HepG2 (cell line): ENCODE results near the gene FUT1. TPM values are rescaled to one million over a fixed set of nuclear protein-coding genes. Genes with fewer than 3 reads are reported as not detected.

Experiments
- ATF7 ChIP-seq, 2 experiments: fragments of 450-650 bp in 1 of 2; sonication (generic) in 1 of 2; formaldehyde crosslinking in 1 of 2; IDR thresholded peaks; 2 replicates each; pipeline versions ENCODE4 v1.4.0 to v1.6.1; 2016 to 2020; ENCODE audit warnings: antibody characterized with exemption in 1 of 2, mild to moderate bottlenecking in 1 of 2, missing genetic modification reagents in 1 of 2
- CBX1 ChIP-seq: IDR thresholded peaks from one replicate; pipeline ENCODE4 v1.6.1; 2016; ENCODE audit warnings: antibody characterized with exemption, low read depth
- CREB1 ChIP-seq, 2 experiments: fragments of 450-650 bp in 1 of 2; IDR thresholded peaks; 2 replicates each; pipeline ENCODE4 v1.6.1; 2016 to 2017; ENCODE audit warnings: control low read depth in 1 of 2, mild to moderate bottlenecking in 1 of 2, missing compliant biosample characterization in 1 of 2, missing genetic modification characterization in 1 of 2
- EHMT2 ChIP-seq: fragments of 200-600 bp; sonication (generic); IDR thresholded peaks from 2 replicates; pipeline ENCODE4 v1.7.0; 2017; ENCODE audit warnings: antibody characterized with exemption, low read depth, low read length, borderline replicate concordance
- HNF4G ChIP-seq, 2 experiments: sonication (generic) in 1 of 2; formaldehyde crosslinking in 1 of 2; IDR thresholded peaks; 2 replicates each; pipeline versions ENCODE4 v1.4.0 to v1.6.1; 2011 to 2020; ENCODE audit warnings: borderline replicate concordance in 2 of 2, low read depth in 2 of 2, mild to moderate bottlenecking in 2 of 2, low read length in 1 of 2, missing genetic modification reagents in 1 of 2, moderate library complexity in 1 of 2
- KAT2B ChIP-seq: fragments of 150-350 bp; IDR thresholded peaks from 2 replicates; pipeline ENCODE4 v1.6.1; 2014; ENCODE audit warnings: low read depth, low read length, borderline replicate concordance
- LCORL ChIP-seq, 2 experiments: fragments of 450-650 bp in 1 of 2; sonication (generic) in 1 of 2; formaldehyde crosslinking in 1 of 2; IDR thresholded peaks; 2 replicates each; pipeline versions ENCODE4 v1.5.0 to v1.6.1; 2017 to 2020; ENCODE audit warnings: antibody characterized with exemption in 1 of 2, missing genetic modification reagents in 1 of 2
- SOX6 ChIP-seq, 2 experiments: fragments of 450-650 bp in 1 of 2; sonication (generic) in 1 of 2; formaldehyde crosslinking in 1 of 2; IDR thresholded peaks; 2 replicates each; pipeline versions ENCODE4 v1.4.0 to v1.6.1; 2017 to 2020; ENCODE audit warnings: antibody characterized with exemption in 1 of 2, mild to moderate bottlenecking in 1 of 2, missing genetic modification reagents in 1 of 2
- XRCC5 ChIP-seq: fragments of 200-400 bp; formaldehyde crosslinking; optimal IDR thresholded peaks from 2 replicates; pipeline ENCODE3; 2017; ENCODE audit warnings: mild to moderate bottlenecking, low read length
- ZNF441 ChIP-seq: sonication (generic); formaldehyde crosslinking; IDR thresholded peaks from 2 replicates; pipeline ENCODE4 v1.7.0; 2021; ENCODE audit warnings: missing genetic modification reagents, borderline replicate concordance
- ZNF530 ChIP-seq: sonication (generic); formaldehyde crosslinking; IDR thresholded peaks from 2 replicates; pipeline ENCODE4 v1.5.0; 2020; ENCODE audit warnings: low read depth, mild to moderate bottlenecking, missing genetic modification reagents
- ZNF543 ChIP-seq: sonication (generic); formaldehyde crosslinking; IDR thresholded peaks from 2 replicates; pipeline ENCODE4 v1.4.0; 2020; ENCODE audit warnings: mild to moderate bottlenecking, missing genetic modification reagents
- polyA plus RNA-seq, 8 experiments: library from polyadenylated mRNA; depleted of rRNA in 3 of 8; stranded (reverse) in 7 of 8; unstranded in 1 of 8; fragments of >200 nt; fragmentation: Illumina TruSeq in 4 of 8; extraction: Trizol in 4 of 8; gene quantifications; 2 replicates each; pipeline versions ENCODE4 v1.2.1 to v1.2.3, GENCODE V29; 2011 to 2016; ENCODE audit warnings: low read depth in 4 of 8, missing spikeins in 1 of 8, mixed read lengths in 1 of 8; ENCODE audit not compliant: insufficient read depth in 1 of 8
- total RNA-seq, 5 experiments: library from RNA; depleted of rRNA; stranded (reverse); fragments of >200 nt; fragmentation: Illumina TruSeq; extraction: Trizol; gene quantifications; 2 replicates each; pipeline ENCODE4 v1.2.3, GENCODE V29; 2016; ENCODE audit warnings: low read depth in 1 of 5
- TF ChIP-seq, protein P1 (sequence below): sonication (generic); formaldehyde crosslinking; IDR thresholded peaks from 2 replicates; pipeline ENCODE4 v1.9.0; 2021; ENCODE audit warnings: mild to moderate bottlenecking, missing genetic modification reagents
- TF ChIP-seq, protein P2 (sequence below): sonication (generic); formaldehyde crosslinking; IDR thresholded peaks from 2 replicates; pipeline ENCODE4 v1.4.0; 2020; ENCODE audit warnings: mild to moderate bottlenecking, missing genetic modification reagents
- TF ChIP-seq, protein P3 (sequence below): sonication (generic); formaldehyde crosslinking; IDR thresholded peaks from 2 replicates; pipeline ENCODE4 v1.5.0; 2020; ENCODE audit warnings: mild to moderate bottlenecking, missing genetic modification reagents

The FUT1 gene
- total and polyA plus RNA-seq, 2 of the 13 experiments (the other 11 are each of a cell fraction or from before 2014, with no cell fraction given): 0.07 to 1.1 TPM

DNA sequence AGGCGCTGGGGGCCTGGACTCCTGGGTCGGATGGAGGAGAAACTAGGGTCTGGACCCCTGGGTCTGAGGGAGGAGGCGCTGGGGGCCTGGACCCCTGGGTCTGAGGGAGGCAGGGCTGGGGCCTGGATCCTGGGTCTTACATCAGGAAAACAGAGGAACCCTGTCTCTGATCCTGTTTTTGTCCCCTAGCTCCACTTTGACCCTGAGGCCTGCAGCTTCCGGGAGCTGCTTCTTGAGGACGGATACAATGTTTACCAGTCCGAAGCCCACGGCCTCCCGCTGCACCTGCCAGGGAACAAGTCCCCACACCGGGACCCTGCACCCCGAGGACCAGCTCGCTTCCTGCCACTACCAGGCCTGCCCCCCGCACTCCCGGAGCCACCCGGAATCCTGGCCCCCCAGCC lies 5.3 kb upstream of the FUT1 start (continued):
- TF ChIP-seq, protein P1, sequence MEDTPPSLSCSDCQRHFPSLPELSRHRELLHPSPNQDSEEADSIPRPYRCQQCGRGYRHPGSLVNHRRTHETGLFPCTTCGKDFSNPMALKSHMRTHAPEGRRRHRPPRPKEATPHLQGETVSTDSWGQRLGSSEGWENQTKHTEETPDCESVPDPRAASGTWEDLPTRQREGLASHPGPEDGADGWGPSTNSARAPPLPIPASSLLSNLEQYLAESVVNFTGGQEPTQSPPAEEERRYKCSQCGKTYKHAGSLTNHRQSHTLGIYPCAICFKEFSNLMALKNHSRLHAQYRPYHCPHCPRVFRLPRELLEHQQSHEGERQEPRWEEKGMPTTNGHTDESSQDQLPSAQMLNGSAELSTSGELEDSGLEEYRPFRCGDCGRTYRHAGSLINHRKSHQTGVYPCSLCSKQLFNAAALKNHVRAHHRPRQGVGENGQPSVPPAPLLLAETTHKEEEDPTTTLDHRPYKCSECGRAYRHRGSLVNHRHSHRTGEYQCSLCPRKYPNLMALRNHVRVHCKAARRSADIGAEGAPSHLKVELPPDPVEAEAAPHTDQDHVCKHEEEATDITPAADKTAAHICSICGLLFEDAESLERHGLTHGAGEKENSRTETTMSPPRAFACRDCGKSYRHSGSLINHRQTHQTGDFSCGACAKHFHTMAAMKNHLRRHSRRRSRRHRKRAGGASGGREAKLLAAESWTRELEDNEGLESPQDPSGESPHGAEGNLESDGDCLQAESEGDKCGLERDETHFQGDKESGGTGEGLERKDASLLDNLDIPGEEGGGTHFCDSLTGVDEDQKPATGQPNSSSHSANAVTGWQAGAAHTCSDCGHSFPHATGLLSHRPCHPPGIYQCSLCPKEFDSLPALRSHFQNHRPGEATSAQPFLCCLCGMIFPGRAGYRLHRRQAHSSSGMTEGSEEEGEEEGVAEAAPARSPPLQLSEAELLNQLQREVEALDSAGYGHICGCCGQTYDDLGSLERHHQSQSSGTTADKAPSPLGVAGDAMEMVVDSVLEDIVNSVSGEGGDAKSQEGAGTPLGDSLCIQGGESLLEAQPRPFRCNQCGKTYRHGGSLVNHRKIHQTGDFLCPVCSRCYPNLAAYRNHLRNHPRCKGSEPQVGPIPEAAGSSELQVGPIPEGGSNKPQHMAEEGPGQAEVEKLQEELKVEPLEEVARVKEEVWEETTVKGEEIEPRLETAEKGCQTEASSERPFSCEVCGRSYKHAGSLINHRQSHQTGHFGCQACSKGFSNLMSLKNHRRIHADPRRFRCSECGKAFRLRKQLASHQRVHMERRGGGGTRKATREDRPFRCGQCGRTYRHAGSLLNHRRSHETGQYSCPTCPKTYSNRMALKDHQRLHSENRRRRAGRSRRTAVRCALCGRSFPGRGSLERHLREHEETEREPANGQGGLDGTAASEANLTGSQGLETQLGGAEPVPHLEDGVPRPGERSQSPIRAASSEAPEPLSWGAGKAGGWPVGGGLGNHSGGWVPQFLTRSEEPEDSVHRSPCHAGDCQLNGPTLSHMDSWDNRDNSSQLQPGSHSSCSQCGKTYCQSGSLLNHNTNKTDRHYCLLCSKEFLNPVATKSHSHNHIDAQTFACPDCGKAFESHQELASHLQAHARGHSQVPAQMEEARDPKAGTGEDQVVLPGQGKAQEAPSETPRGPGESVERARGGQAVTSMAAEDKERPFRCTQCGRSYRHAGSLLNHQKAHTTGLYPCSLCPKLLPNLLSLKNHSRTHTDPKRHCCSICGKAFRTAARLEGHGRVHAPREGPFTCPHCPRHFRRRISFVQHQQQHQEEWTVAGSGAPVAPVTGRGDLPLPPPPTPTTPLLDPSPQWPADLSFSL (CRISPR knock-in tag): no peak
- TF ChIP-seq LCORL (IDR thresholded peaks at IDR 0.05) (no peak), LCORL (CRISPR knock-in tag; IDR thresholded peaks at IDR 0.05) (0 out of 2 replicates have a peak, but pooled peaks have one; percentile 53), CBX1 (no peak), KAT2B (no peak), SOX6 (IDR thresholded peaks at IDR 0.05) (no peak), SOX6 (CRISPR knock-in tag; IDR thresholded peaks at IDR 0.05) (peak; percentile 50), ZNF543 (CRISPR knock-in tag) (peak; percentile 77; the same call in 1 of the 2 replicates), ATF7 (IDR thresholded peaks at IDR 0.05) (no peak), ATF7 (CRISPR knock-in tag; IDR thresholded peaks at IDR 0.05) (no peak), ZNF441 (CRISPR knock-in tag) (no peak), ZNF530 (CRISPR knock-in tag) (no peak), XRCC5 (no peak), CREB1 (IDR thresholded peaks at IDR 0.05) (no peak), CREB1 (CRISPR knock-in tag; IDR thresholded peaks at IDR 0.05) (no peak), EHMT2 (no peak), HNF4G (IDR thresholded peaks at IDR 0.05; ENCODE audit: borderline replicate concordance, low read depth, low read length) (peak; percentile 24; the same call in 1 of the 2 replicates), HNF4G (CRISPR knock-in tag; IDR thresholded peaks at IDR 0.05; ENCODE audit: borderline replicate concordance, low read depth) (0 out of 2 replicates have a peak, but pooled peaks have one; percentile 21)
- TF ChIP-seq, protein P2, sequence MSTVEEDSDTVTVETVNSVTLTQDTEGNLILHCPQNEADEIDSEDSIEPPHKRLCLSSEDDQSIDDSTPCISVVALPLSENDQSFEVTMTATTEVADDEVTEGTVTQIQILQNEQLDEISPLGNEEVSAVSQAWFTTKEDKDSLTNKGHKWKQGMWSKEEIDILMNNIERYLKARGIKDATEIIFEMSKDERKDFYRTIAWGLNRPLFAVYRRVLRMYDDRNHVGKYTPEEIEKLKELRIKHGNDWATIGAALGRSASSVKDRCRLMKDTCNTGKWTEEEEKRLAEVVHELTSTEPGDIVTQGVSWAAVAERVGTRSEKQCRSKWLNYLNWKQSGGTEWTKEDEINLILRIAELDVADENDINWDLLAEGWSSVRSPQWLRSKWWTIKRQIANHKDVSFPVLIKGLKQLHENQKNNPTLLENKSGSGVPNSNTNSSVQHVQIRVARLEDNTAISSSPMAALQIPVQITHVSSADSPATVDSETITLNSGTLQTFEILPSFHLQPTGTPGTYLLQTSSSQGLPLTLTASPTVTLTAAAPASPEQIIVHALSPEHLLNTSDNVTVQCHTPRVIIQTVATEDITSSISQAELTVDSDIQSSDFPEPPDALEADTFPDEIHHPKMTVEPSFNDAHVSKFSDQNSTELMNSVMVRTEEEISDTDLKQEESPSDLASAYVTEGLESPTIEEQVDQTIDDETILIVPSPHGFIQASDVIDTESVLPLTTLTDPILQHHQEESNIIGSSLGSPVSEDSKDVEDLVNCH (CRISPR knock-in tag): no peak
- TF ChIP-seq, protein P3, sequence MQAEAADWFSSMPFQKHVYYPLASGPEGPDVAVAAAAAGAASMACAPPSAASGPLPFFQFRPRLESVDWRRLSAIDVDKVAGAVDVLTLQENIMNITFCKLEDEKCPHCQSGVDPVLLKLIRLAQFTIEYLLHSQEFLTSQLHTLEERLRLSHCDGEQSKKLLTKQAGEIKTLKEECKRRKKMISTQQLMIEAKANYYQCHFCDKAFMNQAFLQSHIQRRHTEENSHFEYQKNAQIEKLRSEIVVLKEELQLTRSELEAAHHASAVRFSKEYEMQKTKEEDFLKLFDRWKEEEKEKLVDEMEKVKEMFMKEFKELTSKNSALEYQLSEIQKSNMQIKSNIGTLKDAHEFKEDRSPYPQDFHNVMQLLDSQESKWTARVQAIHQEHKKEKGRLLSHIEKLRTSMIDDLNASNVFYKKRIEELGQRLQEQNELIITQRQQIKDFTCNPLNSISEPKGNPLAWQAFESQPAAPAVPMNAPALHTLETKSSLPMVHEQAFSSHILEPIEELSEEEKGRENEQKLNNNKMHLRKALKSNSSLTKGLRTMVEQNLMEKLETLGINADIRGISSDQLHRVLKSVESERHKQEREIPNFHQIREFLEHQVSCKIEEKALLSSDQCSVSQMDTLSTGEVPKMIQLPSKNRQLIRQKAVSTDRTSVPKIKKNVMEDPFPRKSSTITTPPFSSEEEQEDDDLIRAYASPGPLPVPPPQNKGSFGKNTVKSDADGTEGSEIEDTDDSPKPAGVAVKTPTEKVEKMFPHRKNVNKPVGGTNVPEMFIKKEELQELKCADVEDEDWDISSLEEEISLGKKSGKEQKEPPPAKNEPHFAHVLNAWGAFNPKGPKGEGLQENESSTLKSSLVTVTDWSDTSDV (CRISPR knock-in tag): no peak
